AG09319 (cell line): ENCODE results near the gene RAP1B.

ENCODE experiments used
- DNase-seq: peaks from one replicate; pipeline ENCODE4 v3.0.0-alpha.2; 2010; ENCODE audit warnings: low read depth; ENCODE audit errors: extremely low read depth
- TF ChIP-seq, protein P1 (sequence below): IDR thresholded peaks from 2 replicates; pipeline ENCODE4 v1.5.1; 2011; ENCODE audit warnings: low read depth, mild to moderate bottlenecking, inconsistent platforms, low read length, moderate library complexity

RAP1B gene

GRCh38 chr12:68611094-68611805 is 551 bp downstream of the RAP1B start:
- peak; percentile 49 for DNase-seq
- TF ChIP-seq, protein P1, sequence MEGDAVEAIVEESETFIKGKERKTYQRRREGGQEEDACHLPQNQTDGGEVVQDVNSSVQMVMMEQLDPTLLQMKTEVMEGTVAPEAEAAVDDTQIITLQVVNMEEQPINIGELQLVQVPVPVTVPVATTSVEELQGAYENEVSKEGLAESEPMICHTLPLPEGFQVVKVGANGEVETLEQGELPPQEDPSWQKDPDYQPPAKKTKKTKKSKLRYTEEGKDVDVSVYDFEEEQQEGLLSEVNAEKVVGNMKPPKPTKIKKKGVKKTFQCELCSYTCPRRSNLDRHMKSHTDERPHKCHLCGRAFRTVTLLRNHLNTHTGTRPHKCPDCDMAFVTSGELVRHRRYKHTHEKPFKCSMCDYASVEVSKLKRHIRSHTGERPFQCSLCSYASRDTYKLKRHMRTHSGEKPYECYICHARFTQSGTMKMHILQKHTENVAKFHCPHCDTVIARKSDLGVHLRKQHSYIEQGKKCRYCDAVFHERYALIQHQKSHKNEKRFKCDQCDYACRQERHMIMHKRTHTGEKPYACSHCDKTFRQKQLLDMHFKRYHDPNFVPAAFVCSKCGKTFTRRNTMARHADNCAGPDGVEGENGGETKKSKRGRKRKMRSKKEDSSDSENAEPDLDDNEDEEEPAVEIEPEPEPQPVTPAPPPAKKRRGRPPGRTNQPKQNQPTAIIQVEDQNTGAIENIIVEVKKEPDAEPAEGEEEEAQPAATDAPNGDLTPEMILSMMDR = no peak; the same call in 1 of the 2 replicates

DNA sequence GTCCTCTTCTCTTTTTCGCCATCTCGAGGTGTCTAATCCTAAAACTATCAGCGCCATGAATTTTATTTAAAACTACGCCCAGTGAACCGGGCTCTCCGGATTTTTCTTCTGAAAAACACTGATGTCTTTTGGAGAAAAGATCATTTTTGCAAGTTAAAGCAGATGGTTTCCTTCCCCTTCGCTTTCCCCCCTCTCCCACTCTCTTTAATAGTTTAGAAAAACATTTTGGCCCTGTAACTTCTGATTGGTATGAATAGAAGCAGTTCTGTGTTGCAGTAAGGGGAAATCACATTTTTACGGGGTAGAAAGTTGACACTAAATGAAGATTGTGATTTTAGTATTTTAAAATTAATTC is 1.1 kb downstream of the RAP1B start:
- no peak for DNase-seq
- TF ChIP-seq, protein P1 = no peak

DNA sequence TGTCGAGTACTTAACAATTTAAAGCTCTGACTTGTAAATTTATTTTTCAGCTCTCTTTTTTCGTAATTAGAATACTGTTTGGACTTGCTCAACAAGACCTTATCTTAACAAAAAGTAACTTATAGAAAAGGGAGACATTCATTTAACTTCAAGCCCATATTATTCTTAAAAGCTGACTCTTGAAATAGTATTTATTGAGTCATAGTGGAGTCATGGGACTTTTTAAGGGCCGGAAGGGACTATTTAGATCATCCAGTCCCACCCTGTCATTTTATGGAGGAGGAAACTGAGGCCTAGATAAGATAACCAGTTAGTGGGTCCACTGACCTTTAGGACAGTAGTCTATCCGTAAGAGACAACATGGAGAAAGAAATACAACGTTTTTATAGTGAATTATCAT is 1.5 kb downstream of the RAP1B start:
- no peak for DNase-seq
- TF ChIP-seq, protein P1 = no peak

DNA sequence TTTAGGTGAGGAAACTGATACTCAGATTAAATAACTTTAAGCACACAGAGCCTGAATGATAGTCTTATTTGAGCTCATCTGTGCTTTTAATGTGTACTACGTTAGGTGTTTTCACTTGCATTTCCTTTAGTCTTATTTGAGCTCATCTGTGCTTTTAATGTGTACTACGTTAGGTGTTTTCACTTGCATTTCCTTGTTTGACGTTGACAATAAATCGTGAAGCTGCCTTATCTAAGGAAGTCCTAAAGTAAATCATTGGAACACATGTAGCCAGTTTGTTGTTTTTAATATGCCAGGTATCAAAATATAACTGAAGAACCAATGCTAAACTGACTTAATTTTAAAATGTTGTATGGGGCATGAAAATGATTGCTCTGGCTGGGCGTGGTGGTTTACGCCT is 2.0 kb downstream of the RAP1B start:
- TF ChIP-seq, protein P1 = no peak
- DNase-seq = no peak

DNA sequence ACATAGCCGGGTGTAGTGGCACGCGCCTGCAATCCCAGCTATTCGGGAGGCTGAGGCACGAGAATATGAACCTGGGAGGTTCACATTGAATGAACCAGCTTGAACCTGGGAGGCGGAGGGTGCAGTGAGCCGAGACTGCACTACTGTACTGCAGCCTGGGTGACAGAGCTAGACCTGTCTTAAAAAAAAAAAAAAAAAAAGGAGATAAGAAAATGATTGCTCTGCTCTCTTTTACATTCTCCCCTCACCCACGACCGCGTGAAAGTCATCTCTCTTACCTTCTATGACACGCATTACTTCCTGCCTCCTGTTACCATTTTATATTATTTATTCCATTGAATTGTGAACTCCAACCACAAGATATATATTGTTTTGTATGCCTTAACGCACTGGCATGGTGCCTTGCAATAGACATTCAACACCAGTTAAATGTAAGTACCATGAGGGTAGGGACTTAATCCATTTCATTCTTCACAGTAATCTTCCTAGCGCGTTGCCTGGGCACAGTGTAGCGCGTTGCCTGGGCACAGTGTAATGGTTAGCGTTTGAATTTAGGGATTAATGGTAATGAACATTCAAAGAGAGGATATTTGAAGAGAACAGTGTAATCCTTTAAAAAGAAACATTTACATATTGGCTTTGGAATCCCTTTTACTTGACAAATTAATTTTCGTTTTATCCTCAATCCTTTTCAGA is 2.7 kb downstream of the RAP1B start:
- DNase-seq = no peak
- TF ChIP-seq, protein P1 = no peak

DNA sequence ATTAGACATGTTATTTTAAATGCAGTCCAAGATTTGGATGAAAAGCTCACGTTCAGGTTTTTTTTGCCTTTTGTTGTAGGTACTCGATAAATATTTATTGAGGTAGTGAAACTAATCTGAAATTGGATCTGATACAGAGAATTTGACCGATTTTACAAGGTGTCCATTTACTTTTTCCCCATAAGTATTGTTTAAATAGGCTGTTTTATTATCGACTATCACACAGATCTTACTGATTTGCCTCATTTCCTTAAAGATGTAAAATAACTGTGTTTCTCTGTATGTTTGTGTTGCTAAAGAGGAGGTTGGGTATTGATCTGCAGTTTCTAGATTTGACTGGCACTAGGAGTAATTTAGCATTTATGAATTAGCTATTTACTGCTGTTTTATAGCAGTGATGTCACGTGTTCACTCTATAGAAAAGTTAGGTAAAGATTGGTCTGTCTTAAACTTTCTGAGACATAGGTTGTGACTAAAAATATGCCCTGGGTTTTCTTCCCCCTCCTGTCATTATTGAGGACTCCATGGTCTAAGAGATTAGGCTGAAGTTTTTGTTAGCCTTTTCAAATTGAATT is 3.5 kb downstream of the RAP1B start:
- DNase-seq = no peak
- TF ChIP-seq, protein P1 = no peak

DNA sequence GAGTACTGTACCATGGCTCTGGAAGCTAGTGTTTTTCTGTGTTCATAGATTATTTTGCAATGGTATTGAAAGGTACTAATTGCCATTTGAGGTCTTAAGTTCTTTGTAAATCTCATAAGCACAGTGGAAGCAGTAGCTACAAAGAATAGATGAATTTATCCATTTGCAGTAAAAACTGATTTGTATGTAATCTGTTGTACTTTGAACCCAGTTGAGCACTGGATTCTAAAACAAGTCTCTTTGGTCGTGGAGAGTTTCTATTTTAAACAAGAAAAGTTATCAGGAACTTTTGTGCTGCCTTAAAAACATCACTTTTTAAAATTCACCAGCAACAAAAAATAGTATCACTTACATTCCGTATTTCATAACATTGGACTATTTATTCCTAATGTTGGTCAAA is 4.1 kb downstream of the RAP1B start:
- TF ChIP-seq, protein P1 = no peak
- no peak for DNase-seq
